ENCODE data around the gene TENM3. TPM values are rescaled to one million over a fixed set of nuclear protein-coding genes. Genes with fewer than 3 reads are reported as not detected.

Gene TENM3
- total RNA-seq, 1 experiment from 2014 or later: not detected

DNA sequence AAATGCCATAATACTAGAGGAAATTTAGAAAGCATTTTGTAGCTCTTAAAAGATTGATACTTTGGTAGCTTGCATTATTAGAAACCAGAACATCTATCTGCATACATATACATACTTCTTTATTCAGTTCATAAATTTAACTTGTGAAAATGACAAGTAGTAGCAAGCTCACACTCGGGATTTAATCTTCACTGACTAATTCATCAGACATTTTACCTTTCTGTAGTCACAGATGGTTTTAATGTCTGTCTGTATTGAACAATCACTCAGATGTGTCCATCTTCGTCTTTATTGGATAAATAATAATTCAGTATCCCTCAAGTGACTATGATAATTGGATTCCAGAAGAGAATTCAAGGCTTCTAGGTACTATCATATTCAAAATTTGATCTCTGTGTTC lies 232.3 kb downstream of the TENM3 start:
- ChIA-PET CTCF (no interaction called here), POLR2A (ENCODE audit: unreplicated experiment) (no interaction called here)
- Histone ChIP-seq H3K4me3 (no peak overlapping the region), H2AFZ (no peak overlapping the region), H3F3A (ENCODE audit: insufficient read depth, low read depth) (no peaks in the 10 kb centered on the region), H3K27me3 (ENCODE audit: insufficient read depth, low read depth) (no peaks in the 10 kb centered on the region), H4K20me1 (ENCODE audit: insufficient read depth) (no peaks in the 10 kb centered on the region), H3K4me2 (no peak overlapping the region), H3K36me3 (ENCODE audit: low read depth) (no peaks in the 10 kb centered on the region), H3K9me3 (ENCODE audit: insufficient read depth, low read depth) (no peaks in the 10 kb centered on the region), H3K27ac (no peak overlapping the region), H3K4me1 (replicated peaks; ENCODE audit: insufficient read depth) (no peaks in the 10 kb centered on the region), H3K79me2 (ENCODE audit: low read depth) (no peaks in the 10 kb centered on the region), H3K9me2 (ENCODE audit: insufficient read depth) (no peaks in the 10 kb centered on the region)
- no peak for DNase-seq
- TF ChIP-seq EZH2 (IDR thresholded peaks at IDR 0.05; ENCODE audit: low read depth): no peak
- TF ChIP-seq CTCF (conservative IDR thresholded peaks at IDR 0.05): no peak
- BruUV-seq (replicated peaks): no TSS peak
- intact Hi-C loops (cut with micrococcal nuclease; ENCODE audit: unreplicated experiment): loop anchor here (5.0 kb wide), 2 partner anchors 452 to 787 kb away; no protein-coding TSS in a partner anchor

DNA sequence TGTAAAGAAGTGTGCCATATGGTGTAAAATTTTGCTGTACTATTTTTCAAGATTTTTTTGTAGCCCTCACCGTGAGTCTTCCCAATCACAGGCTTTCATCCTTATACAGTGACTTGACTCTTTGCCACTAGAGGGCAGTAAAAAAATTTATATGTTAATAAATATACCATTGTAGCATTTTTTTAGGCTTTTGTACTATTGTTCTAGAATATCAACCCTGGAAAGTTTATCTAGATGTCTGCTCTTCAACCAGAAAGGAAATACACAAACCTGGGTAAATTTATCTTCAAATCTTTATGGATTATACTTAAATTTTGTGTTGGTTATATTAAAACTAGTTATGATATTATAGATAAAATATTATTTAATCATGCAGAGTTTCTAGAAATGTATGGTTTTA lies 235.3 kb downstream of the TENM3 start:
- no peaks in the 10 kb centered on the region for H3K79me2 ChIP-seq (ENCODE audit: low read depth)
- no peaks in the 10 kb centered on the region for H3F3A ChIP-seq (ENCODE audit: insufficient read depth, low read depth)
- no peak overlapping the region for H3K4me3 ChIP-seq
- ChIA-PET CTCF (no interaction called here), POLR2A (ENCODE audit: unreplicated experiment) (no interaction called here)
- no peaks in the 10 kb centered on the region for H3K9me3 ChIP-seq (ENCODE audit: insufficient read depth, low read depth)
- H3K27ac ChIP-seq: no peak overlapping the region
- no peak overlapping the region for H2AFZ ChIP-seq
- DNase-seq: no peak
- no peaks in the 10 kb centered on the region for H4K20me1 ChIP-seq (ENCODE audit: insufficient read depth)
- H3K4me2 ChIP-seq: no peak overlapping the region
- no peaks in the 10 kb centered on the region for H3K27me3 ChIP-seq (ENCODE audit: insufficient read depth, low read depth)
- no TSS peak for BruUV-seq (replicated peaks)
- TF ChIP-seq CTCF (conservative IDR thresholded peaks at IDR 0.05): peak; percentile 67
- no peak for TF ChIP-seq EZH2 (IDR thresholded peaks at IDR 0.05; ENCODE audit: low read depth)
- no peaks in the 10 kb centered on the region for H3K36me3 ChIP-seq (ENCODE audit: low read depth)
- no peaks in the 10 kb centered on the region for H3K9me2 ChIP-seq (ENCODE audit: insufficient read depth)
- no peaks in the 10 kb centered on the region for H3K4me1 ChIP-seq (replicated peaks; ENCODE audit: insufficient read depth)
- intact Hi-C loops (cut with micrococcal nuclease; ENCODE audit: unreplicated experiment): loop anchor here (5.0 kb wide), 2 partner anchors 449 to 784 kb away; no protein-coding TSS in a partner anchor

DNA sequence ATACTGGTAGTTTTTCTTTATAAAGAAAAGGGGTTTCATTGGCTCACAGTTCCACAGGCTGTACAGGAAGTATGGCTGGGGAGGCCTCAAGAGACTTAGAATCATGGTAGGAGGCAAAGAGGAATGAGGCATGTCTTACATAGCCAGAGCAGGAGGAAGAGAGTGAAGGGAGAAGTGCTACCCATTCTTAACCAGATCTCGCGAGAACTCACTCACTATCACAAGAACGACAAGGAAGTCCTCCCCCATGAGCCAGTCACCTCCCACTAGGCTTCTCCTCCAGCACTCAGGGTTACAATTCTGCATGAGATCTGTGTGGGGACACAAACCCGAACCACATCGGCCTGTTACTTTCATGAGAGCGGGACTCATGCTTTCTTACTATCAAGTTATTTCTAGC lies 240.5 kb downstream of the TENM3 start:
- TF ChIP-seq CTCF (conservative IDR thresholded peaks at IDR 0.05) (no peak), EZH2 (IDR thresholded peaks at IDR 0.05; ENCODE audit: low read depth) (no peak)
- intact Hi-C loops (cut with micrococcal nuclease; ENCODE audit: unreplicated experiment): no loop called here
- Histone ChIP-seq H3K36me3 (ENCODE audit: low read depth) (no peaks in the 10 kb centered on the region), H3K4me2 (no peak overlapping the region), H2AFZ (no peak overlapping the region), H4K20me1 (ENCODE audit: insufficient read depth) (no peaks in the 10 kb centered on the region), H3K9me2 (ENCODE audit: insufficient read depth) (no peaks in the 10 kb centered on the region), H3F3A (ENCODE audit: insufficient read depth, low read depth) (no peaks in the 10 kb centered on the region), H3K4me3 (no peak overlapping the region), H3K79me2 (ENCODE audit: low read depth) (no peaks in the 10 kb centered on the region), H3K4me1 (replicated peaks; ENCODE audit: insufficient read depth) (no peaks in the 10 kb centered on the region), H3K9me3 (ENCODE audit: insufficient read depth, low read depth) (no peaks in the 10 kb centered on the region), H3K27ac (no peak overlapping the region), H3K27me3 (ENCODE audit: insufficient read depth, low read depth) (no peaks in the 10 kb centered on the region)
- ChIA-PET POLR2A (ENCODE audit: unreplicated experiment) (no interaction called here), CTCF (no interaction called here)
- BruUV-seq (replicated peaks): no TSS peak
- no peak for DNase-seq
